HG03558 (cell line): ENCODE data around the gene FLOT1.
"Not testable (repeated sequence)": the region's sequence is repeated elsewhere in the genome, so short reads cannot be mapped to it uniquely, and the experiment has no call there.

Source experiments
- ATAC-seq: cut with Tn5 transposase; IDR thresholded peaks from one replicate; pipeline ENCODE4 v1.9.1; 2021; ENCODE audit warnings: moderate number of reproducible peaks; ENCODE audit not compliant: unreplicated experiment; ENCODE audit errors: extremely low read depth

The FLOT1 gene

DNA sequence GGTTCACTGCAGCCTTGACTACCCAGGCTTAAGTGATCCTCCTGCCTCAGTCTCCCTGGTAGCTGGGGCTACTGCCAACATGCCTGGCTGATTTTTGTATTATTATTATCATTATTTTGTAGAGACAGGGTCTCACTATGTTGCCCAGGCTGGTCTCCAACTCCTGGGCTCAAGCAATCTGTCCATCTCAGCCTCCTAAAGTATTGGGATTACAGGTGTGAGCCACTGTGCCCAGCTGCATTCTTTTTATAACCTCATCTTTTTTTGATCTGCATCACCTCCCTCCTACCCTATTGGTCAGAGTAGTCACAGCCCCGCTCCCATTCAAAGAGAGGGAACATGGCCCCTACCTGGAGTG is 25.4 kb upstream of the FLOT1 start:
- ATAC-seq = no peak

DNA sequence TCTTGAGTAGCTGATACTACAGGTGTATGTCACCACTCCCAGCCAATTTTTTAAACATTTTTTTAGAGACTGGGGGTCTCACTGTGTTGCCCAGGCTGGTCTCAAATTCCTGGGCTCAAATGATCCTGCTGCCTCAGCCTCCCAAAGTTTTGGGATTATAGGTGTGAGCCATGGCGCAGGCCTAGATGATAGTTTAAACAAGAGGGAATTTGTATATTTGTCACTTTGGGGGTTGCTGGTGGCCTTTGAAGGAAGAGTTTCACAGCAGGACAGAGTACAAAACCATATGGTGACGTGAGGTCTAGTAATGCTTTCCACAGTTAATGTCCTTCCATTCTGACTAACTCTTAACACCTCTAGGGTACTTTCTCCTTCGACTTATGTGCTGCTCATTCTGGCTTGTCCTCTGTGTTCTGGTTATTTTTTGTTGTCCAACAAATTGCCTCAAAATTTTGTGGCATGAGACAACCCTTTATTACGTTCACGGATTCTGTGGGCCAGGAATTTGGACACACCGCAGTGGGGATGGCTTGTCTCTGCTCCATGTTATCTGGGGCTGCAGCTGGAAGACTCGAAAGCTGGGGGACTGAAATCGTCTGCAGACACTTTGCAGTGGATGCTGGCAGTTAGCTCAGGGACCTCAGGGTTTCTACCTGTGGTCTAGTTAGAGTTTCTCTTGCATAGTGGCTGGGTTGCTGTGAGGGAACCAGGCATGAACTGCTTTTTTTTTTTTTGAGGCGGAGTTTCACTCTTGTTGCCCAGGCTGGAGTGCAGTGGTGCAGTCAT is 24.9 kb upstream of the FLOT1 start:
- no peak for ATAC-seq

- no peak for ATAC-seq
Observed at GRCh38 chr6:30766461-30767157, 24.1 kb upstream of the FLOT1 start.

DNA sequence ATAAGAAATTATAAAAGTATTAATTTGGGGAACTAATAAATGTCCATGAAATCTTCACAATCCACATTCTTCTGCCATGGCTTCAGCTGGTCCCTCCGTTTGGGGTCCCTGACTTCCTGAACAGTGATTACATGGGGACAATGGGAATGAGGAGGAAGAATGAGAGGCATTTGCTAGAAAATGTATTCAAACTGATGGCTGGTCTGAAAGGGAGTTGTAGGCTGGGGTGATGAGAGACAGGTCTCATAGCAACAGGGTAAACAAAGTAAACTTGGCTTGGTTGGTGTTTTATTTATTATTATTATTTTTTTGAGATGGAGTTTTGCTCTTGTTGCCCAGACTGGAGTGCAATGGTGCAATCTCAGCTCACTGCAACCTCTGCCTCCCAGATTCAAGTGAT is 23.0 kb upstream of the FLOT1 start:
- ATAC-seq = not testable (repeated sequence)

GRCh38 chr6:30764490-30765043 is 22.1 kb upstream of the FLOT1 start:
- ATAC-seq = not testable (repeated sequence)

GRCh38 chr6:30763618-30764489 is 21.4 kb upstream of the FLOT1 start:
- no peak for ATAC-seq

GRCh38 chr6:30763155-30763617 is 20.7 kb upstream of the FLOT1 start:
- ATAC-seq = no peak

DNA sequence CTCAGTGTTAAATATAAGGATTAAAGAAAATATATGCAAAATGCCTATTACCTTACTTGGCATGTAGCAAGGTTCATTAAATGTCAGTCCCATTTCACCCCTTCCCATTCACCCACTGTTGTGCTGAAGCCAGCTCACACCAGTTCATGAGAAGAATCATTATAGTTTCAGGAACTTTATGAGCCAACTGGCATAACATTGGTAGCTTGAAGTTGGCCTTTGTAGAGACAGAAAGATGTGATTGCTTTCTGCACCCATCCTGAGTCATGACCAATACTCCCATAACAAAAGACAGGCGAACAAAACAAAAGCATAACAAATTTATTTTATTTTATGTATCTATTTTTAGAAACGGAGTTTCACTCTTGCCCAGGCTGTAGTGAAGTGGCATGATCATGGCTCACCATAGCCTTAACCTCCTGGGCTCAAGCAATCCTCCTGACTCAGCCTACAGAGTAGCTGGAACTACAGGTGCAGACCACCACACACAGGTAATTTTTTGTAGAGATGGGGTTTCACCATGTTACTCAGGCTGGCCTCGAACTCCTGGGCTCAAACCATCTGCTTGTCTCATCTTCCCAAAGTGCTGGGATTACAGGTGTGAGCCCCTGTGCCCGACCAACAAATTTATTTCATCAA is 19.4 kb upstream of the FLOT1 start:
- ATAC-seq = no peak

DNA sequence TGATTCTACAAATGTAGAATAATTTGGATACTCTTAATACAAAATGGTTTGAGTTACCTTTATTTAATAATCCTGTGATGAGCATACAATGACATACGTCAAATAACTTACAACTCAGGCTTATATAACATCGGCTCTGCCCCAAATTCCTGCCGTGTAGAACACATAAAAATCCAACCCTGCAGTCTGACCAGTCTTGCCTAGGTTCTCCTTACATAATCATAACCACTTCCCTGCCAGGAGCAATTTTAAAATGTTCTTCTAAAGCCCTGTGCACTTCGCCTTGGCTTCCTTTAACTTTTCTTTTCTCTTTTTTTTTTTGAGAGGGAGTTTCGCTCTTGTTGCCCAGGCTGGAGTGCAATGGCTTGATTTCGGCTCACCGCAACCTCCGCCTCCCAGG is 18.1 kb upstream of the FLOT1 start:
- no peak for ATAC-seq

- ATAC-seq = no peak
Observed at GRCh38 chr6:30759575-30760239, 17.2 kb upstream of the FLOT1 start.

DNA sequence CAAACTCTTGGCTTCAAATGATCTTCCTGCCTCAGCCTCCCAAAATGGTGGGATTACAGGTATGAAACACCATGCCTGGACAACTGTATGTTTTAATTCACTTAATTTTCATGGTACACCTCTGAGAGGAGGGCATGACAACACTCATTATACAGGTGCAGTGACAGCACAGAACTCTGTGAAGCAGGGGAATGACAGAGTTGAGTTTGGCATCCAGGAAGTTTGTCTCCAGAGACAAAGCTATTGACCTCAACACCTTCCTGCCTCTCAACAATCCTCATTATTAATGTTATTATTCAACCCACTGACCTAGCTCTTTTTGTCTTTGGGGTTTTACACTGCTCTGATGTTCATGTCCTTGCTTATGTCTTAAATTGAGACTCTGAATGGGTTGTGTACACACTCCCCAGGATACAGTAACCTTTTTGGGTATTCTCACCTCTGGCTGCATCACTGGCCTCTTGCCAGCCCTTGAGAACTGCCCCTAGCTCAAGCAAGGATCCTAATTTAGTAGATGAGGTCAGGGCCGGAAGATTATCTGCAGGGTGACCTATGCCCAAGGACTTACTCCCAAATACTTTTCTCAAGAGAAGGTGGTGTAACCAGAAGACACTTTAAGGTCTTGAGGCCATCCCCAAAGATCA is 14.9 kb upstream of the FLOT1 start:
- ATAC-seq = no peak

- not testable (repeated sequence) for ATAC-seq
Observed at GRCh38 chr6:30756405-30757003, 14.0 kb upstream of the FLOT1 start.

GRCh38 chr6:30754631-30755030 is 12.1 kb upstream of the FLOT1 start:
- no peak for ATAC-seq

DNA sequence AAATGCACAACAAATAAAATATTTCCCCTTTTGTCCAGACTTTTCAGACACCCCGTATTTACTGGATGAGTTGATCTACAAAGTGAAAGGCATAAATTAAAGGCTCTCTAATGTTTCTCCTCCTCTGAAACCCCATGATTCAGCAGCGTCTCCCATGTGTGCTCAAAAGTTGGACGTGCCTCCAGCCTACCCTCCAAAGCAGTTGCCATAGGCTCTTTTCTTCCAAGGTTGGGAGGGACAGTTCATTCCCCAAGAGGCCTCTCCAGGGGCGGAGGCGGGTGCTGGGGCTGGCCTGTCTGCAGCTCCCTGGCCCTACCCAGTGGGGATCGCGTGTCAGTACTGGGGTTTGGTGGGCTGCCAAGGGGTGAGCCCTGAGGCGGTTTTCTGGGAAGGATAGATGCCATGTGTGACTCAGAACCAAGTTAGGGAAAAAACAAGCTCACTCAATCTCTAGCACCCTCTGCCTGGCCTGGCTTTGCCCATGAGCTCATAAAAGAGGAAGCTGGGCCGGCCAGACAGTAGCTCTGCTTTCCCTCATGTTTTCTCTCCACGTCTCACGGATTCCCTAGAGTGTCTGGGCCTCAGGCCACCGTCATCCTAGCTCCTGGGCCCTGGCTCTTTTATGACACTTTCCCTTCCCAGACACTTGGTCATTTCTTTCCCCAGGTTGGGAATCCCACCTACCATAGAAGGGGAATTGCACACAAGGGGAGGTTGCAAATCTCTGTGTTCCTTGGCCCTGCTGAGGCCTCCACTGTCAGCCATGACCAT is 9.9 kb upstream of the FLOT1 start:
- no peak for ATAC-seq

DNA sequence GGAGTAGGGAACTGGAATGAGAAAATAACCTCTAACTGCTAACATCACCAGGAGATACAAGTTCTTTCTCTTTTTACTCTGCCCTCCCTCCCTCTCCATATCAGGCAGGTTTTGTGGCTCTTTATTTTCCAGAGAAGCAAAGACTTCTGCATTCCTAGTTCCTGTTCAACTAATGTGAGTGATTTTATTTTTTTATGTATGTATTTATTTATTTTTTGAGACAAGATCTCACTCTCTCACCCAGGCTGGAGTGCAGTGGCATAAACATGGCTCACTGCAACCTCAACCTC is 7.8 kb upstream of the FLOT1 start:
- no peak for ATAC-seq

GRCh38 chr6:30749554-30750378 is 7.3 kb upstream of the FLOT1 start:
- no peak for ATAC-seq

GRCh38 chr6:30748851-30749540 is 6.5 kb upstream of the FLOT1 start:
- ATAC-seq = no peak
